Stimulated activated CD4-positive, alpha-beta T cell treated with anti-CD3 and anti-CD28 coated beads, TNF-alpha, amount 100 ng/mL, for 1 hour (primary cell): Measurements from ENCODE around the gene CCR4.
"Not testable (repeated sequence)": the region's sequence is repeated elsewhere in the genome, so short reads cannot be mapped to it uniquely, and the experiment has no call there.

ENCODE experiments used
- DNase-seq, 3 donors: peaks; one replicate each; pipeline ENCODE4 v3.0.0-alpha.2; 2020; ENCODE audit warnings: low read depth in 3 of 3, low spot score in 1 of 3

Gene CCR4

DNA sequence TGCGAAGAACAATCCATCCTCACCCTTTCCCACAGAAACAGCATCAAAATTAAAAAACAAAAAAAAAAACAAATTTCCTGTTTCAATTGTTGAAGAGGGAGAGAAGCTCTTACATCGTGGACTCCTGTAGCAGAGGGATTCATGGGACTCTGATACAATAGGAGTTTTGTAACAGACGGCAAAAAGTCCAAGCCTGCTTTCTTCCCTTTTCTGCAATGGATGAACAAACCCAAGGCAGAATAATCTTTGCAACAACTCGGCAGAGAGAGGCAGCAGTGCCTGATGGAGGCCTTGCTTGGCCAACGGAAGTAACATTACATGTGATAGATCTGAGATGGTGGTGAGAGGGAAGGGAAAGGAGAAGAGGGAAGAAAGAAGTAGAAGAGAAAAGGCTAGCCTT, 26.9 kb downstream of the CCR4 start:
- no peak for DNase-seq

DNA sequence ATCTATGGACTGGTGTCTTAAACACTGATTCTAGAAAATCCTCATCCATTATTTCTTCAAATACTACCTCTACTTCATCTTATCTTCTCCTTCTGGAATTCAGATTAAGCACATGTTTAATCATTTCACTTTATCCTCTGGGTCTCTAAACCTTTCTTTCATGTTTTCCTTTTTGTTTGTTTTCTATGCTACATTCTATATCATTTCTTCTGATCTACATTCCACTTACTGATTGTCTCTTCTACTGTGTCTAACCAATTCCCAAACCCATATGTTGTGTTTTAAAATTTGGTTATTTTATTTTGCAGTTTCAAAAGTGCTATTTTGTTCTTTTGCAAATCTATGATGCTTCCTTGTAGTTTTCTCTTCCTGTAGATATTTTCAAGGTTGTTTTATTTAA, 31.7 kb downstream of the CCR4 start:
- no peak for DNase-seq

DNA sequence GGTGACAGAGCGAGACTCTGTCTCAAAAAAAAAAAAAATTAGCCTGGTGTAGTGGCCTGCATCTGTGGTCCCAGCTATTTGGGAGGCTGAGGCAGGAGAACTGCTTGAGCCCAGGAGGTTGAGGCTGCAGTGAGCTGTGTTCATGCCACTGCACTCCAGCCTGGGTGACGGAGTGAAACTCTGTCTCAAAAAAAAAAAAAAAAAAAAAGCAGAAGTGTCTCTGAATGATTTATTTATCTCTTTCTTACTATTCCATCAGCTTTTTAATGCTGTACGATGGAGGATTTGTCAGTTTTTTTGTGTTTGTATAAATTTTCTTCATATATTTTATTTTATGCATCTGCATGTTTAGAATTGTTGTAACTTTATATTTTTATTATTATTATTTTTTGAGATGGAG, 33.5 kb downstream of the CCR4 start:
- not testable (repeated sequence) for DNase-seq

DNA sequence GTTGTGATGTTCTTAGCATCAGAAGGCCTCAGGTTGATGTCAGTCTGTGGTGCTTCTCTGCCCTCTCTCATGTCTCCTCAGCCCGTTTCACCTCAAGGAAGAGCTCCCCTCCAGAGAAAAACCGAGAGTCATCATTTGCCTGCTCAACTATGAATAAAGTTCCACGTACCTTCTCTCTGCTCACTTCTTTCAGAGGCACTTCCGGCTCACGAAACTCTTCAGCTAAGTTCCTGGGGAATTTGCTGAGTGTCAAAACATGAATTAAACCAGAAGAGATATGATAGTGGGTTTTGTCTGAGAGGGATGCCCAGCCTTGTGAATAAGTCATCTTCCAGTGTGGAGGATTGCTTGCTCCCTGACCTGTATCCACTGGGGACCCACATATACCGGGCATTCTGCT, 37.7 kb downstream of the CCR4 start:
- no peak for DNase-seq

DNA sequence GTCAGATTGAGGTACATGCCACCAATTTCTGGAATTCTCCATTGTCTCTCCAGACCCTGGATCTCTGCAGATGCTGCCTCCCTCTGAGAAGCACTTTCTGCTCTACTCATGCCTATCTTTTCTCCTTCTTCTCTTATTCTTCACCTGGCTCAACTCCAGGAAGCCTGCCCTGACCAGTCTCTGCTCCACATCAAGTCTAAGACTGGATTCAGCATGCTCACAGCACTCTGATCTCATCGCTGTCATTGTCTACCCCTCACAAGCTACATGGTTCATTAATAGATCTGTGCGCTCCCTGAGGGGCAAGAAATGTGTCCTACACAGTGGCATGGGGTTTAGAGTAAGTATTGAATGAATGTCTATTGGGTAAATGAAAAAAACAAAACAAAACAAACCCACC, 38.7 kb downstream of the CCR4 start:
- no peak for DNase-seq

DNA sequence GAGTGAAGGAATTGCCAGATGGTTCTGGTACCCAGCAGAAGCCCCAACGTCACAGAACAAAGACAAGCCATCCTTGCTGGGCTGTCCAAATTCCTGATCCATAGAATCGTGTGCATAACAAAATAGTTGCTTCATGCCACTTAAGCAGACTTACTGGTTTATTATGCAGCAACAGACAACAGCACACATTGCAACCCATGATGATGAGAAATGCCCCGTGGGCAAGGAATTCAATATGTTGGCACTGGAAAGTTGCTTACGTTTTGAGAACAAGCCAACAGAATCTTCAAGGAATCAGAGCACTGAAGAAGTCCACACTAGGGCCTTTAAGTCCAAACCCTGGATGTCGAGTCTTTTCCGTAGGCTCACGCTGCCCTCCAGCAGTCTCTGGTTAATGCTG, 40.3 kb downstream of the CCR4 start:
- DNase-seq, result no peak

DNA sequence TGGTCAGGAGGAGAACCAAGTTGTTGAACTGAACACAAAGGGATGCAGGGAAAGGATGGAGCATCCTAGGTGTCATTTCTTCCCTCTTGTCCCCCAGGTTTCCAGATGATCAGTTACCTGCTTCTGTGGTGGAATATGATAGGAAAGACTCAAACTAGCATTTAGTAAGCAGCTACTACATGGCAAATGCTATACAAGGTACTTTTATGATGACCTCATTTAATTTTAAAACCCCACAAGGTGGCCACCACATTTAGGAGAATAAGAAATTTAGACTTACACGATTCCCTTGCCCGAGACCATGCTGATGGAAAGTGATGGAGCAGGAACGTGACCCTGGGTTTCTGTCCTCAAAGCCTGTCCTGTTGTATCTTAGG, 40.9 kb downstream of the CCR4 start:
- no peak for DNase-seq

DNA sequence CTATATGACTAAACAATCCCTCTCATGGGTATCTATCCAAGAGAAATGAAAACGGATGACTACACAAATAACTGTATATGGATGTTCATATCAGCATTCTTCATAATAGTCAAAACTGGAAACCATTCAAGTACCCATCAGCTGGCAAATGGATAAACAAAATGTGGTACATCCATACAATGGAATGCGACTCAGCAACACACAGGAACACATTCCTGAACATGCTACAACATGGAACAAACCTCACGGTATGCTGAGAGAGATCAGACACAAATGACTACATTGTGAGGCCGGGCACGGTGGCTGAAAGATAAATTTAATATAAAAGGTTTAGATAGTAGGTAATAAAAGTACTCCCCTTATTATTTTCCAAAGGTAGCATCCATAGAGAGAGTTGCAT, 42.6 kb downstream of the CCR4 start:
- DNase-seq, result no peak

DNA sequence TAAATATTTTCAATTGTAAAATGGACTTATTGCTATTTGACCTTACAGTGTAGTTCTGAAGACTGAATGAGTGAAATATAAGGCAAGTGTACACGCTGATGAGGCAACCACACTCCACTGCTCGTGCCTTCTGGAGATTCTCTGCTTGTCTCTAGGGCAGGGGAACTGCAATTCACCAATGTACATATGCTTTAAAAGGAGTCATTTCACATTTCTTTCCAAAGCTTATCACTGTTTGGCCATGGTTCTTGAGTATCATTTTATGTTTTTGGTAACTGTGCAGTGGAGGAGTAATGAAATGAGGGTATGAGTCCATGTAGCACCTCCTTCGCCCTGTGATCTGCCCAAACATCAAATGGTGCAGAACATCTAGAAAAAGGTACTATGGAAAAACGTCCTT, 43.7 kb downstream of the CCR4 start:
- no peak for DNase-seq

DNA sequence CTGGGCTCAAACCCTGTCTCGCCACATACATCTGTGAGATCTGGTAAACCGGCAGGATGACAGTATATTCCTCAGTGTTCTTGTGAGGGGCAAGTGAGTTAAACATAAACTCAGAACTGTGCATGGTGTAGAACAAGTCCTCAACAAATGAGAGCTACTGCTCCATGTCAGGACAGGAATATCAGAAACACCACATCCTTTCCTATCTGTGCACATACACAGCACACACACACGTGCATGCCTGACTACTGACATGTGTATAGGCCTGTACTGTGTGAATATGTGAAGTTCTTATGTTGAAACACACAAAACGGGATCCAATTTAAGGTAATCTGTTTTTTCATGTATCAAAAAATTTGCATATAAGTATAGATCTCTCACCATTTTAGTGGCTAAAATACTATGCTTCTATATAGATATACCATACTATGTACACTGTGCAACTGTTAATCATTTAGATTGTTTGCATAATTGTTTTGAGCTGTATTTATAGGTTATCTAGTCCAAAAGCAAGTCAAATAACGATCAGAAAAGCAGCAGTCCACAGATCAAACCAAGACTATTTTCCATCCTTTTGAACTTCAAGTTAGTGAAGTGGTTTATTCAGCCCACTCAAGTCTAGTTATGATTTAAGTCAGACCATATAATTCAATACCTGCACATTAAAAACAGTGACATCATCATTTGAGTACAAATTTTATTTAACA, 44.8 kb downstream of the CCR4 start:
- DNase-seq, result no peak

DNA sequence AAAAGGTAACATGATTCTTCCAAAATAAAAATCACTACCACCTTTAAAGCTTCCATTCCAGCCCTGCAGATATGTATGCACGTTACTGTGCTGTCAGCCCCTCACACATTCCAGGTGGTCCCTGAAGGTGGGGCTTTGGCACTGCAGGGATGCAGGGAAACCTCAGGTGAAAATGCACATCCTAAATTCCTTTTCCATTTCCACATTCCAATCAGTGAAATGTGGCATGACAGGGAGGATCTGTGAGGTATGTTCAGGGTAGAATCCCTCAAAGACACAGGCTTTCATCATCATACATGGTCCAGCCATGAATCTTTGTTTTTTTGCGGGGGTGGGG, 45.3 kb downstream of the CCR4 start:
- no peak for DNase-seq

DNA sequence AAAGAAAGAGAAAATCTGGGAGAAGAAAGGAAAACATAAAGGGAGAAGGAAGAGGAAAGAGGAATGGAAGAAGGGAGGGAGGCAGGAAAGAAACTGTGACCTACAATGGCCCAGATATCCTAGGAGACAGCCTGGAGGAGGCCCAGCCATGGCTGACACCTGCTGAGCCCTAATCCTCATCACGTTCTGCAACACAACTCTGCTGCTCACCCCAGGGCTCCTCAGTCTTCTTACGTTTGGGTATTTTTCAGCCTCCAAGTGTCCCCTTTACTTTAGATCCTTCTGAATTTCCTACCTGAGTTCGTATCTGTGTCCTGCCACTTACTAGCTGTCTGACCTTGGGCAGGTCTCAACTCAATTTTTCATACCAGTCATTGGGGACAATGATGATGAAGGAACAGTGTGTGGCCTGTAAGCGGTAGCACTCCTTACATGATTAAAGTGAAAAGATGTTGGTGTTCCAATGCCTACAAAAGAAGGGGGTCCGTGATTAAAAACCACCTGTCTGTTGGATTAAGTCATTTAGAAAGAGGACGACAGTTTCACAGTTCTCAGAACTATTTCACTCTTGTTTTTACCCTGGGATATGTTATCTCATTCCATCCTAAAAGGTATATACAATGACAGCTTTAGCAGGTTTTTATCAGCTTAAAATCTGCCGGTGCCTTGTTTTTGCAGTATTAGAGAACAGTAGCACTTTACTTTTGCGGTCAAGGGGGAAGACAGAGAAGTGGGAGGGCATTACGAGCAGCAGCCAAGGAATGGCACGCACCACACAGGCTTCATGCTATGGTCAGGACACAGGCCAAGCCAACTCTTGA, 47.4 kb downstream of the CCR4 start:
- DNase-seq, result no peak

DNA sequence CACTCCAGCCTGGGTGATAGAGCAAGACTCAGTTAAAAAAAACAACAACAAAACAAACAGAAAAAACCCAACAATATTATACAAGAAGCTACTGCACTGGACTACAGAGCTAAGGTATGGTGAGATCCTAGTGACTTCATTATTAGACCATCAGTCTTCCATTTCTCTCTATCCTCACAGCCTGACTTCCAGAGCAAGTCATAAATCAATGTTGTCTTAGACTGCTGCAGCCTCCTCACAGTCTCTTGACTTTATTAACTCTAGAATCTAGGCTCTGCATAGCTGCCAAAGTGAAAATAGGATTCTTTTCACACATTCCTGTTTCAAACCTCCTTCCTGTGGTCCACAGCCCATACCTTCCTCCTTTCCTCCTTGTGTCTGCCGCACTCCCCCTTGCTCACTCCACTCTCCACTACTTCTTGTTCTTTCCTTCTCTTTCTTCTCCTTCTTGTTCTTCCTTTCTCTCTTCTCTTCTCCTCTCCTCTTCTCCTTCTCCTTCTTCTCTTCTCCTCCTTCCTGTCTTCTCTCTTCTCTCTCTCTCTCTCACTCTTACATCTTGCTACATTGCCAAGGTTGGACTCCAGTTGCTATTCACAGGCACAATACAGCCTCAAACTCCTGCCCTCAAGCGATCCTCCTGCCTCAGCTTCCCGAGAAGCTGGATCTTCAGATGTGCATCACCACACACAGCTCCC, 49.4 kb downstream of the CCR4 start:
- no peak for DNase-seq

DNA sequence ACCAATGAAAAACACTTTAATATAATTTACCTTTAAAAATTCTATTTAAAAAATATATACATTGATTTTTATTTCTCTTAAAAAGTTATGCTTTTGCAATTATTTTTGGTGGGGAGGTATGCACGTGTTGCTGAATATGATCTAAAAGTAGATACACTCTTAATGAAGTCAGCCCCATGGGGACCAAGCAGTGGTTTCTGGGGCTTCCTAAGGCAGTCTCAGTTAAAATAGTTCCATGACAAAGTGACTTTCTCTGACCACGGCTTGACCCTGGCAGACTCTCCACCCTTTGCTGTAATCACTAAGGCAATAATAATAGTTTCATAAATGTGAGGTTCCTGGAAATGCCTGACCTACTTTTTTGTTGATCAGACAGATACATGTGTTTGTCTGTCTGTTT, 50.4 kb downstream of the CCR4 start:
- no peak for DNase-seq

DNA sequence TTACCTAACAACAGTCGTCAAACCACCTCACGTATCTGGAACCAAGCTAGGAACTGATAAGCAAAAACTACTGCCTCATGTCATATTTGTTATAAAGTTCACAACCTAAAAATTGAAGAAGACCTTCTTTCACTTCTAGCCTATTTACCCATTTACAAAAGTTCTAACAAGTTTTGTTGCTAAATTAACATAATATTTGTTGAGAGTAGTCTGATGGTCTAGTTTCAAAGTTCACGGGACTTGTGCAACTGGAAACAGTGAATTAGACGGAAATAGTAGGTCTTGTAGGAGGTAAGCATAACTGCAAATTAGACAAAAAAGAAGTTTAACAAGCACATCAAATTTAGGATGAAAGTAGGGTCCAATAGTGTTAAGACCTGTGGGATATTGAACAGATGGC, 51.9 kb downstream of the CCR4 start:
- DNase-seq, result no peak

DNA sequence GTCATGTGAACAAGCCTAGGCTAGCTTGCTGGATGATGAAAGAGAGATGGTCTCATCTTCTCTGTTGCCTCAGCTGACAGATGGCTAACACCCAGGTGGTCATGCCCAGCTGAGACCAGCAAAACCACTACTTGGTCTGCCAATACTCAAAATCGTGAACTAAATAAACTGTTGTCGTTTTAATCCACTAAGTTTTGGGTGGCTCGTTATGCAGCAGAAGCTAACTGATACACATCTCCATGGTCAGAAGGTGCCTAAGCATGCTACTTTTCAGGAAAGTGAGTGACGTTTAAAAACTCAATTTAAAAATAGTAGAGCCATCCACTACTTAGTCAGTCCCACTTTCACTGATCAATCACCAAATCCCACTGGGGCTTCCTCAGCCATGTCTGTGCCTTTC, 52.8 kb downstream of the CCR4 start:
- DNase-seq, result no peak

DNA sequence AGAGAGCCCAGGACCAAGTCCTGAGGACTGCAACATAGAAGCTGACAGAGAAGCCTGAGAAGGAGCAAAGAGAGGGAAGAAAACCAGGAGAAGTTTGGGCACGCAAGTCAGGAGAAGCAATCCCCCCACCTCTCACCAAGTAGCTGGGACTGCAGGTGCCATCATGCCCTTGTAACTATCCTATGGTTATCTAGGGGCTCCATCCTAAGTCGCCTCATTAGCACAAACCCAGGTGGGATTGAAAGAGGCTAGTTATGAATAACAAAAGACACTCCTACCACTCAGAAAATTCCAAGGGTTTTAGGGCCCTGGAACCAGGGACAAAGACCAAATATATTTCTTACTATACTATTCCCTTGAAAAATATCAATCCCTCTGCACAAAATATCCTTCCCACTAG, 53.5 kb downstream of the CCR4 start:
- DNase-seq, result no peak
